ENCODE data around the gene ACTA1.

The ACTA1 gene

GRCh38 chr1:229466887-229467286, 33.0 kb upstream of the ACTA1 start:
- Histone ChIP-seq H3K27me3 (ENCODE audit: control insufficient read depth, insufficient read depth, low read length) (no peaks in the 10 kb centered on the region), H3K79me2 (no peaks in the 10 kb centered on the region), H3K4me1 (no peaks in the 10 kb centered on the region), H3K4me2 (ENCODE audit: low read length) (no peak overlapping the region), H3K9ac (no peak overlapping the region), H3K27ac (no peak overlapping the region), H2AFZ (no peak overlapping the region), H3K4me3 (ENCODE audit: low read depth, low read length) (no peak overlapping the region), H3K36me3 (ENCODE audit: control insufficient read depth, insufficient read depth, low read length) (no peaks in the 10 kb centered on the region), H3K9me3 (ENCODE audit: control insufficient read depth, low read length) (no peaks in the 10 kb centered on the region)
- TF ChIP-seq CTCF (IDR thresholded peaks at IDR 0.05), result no peak

GRCh38 chr1:229464672-229465071, 30.8 kb upstream of the ACTA1 start:
- no peak for TF ChIP-seq CTCF (IDR thresholded peaks at IDR 0.05)
- no peak overlapping the region for H3K9ac ChIP-seq
- H3K36me3 ChIP-seq (ENCODE audit: control insufficient read depth, insufficient read depth, low read length), result no peaks in the 10 kb centered on the region
- no peak overlapping the region for H3K4me2 ChIP-seq (ENCODE audit: low read length)
- H3K27ac ChIP-seq, result no peak overlapping the region
- no peak overlapping the region for H2AFZ ChIP-seq
- H3K27me3 ChIP-seq (ENCODE audit: control insufficient read depth, insufficient read depth, low read length), result no peaks in the 10 kb centered on the region
- no peaks in the 10 kb centered on the region for H3K79me2 ChIP-seq
- no peak overlapping the region for H3K4me3 ChIP-seq (ENCODE audit: low read depth, low read length)
- no peaks in the 10 kb centered on the region for H3K4me1 ChIP-seq
- no peaks in the 10 kb centered on the region for H3K9me3 ChIP-seq (ENCODE audit: control insufficient read depth, low read length)

- Histone ChIP-seq H3K27me3 (ENCODE audit: control insufficient read depth, insufficient read depth, low read length) (no peaks in the 10 kb centered on the region), H3K4me1 (no peaks in the 10 kb centered on the region), H3K9ac (no peak overlapping the region), H3K4me3 (ENCODE audit: low read depth, low read length) (no peak overlapping the region), H3K79me2 (no peaks in the 10 kb centered on the region), H2AFZ (no peak overlapping the region), H3K27ac (no peak overlapping the region), H3K36me3 (ENCODE audit: control insufficient read depth, insufficient read depth, low read length) (no peaks in the 10 kb centered on the region), H3K4me2 (ENCODE audit: low read length) (no peak overlapping the region), H3K9me3 (ENCODE audit: control insufficient read depth, low read length) (no peaks in the 10 kb centered on the region)
- no peak for TF ChIP-seq CTCF (IDR thresholded peaks at IDR 0.05)
Observed at GRCh38 chr1:229461032-229461668, 27.3 kb upstream of the ACTA1 start.

- Histone ChIP-seq H3K79me2 (no peaks in the 10 kb centered on the region), H3K9me3 (ENCODE audit: control insufficient read depth, low read length) (no peaks in the 10 kb centered on the region), H3K27ac (no peak overlapping the region), H3K4me1 (no peaks in the 10 kb centered on the region), H3K4me3 (ENCODE audit: low read depth, low read length) (no peak overlapping the region), H3K36me3 (ENCODE audit: control insufficient read depth, insufficient read depth, low read length) (no peaks in the 10 kb centered on the region), H2AFZ (no peak overlapping the region), H3K4me2 (ENCODE audit: low read length) (no peak overlapping the region), H3K27me3 (ENCODE audit: control insufficient read depth, insufficient read depth, low read length) (no peaks in the 10 kb centered on the region), H3K9ac (no peak overlapping the region)
- no peak for TF ChIP-seq CTCF (IDR thresholded peaks at IDR 0.05)
Observed at GRCh38 chr1:229459815-229460214, 25.9 kb upstream of the ACTA1 start.

- Histone ChIP-seq H3K4me3 (ENCODE audit: low read depth, low read length) (no peak overlapping the region), H3K9ac (no peak overlapping the region), H3K36me3 (ENCODE audit: control insufficient read depth, insufficient read depth, low read length) (peaks cover 2% of the 10 kb centered on the region), H3K4me1 (no peaks in the 10 kb centered on the region), H3K27ac (no peak overlapping the region), H2AFZ (no peak overlapping the region), H3K4me2 (ENCODE audit: low read length) (no peak overlapping the region), H3K27me3 (ENCODE audit: control insufficient read depth, insufficient read depth, low read length) (no peaks in the 10 kb centered on the region), H3K79me2 (no peaks in the 10 kb centered on the region), H3K9me3 (ENCODE audit: control insufficient read depth, low read length) (no peaks in the 10 kb centered on the region)
- no peak for TF ChIP-seq CTCF (IDR thresholded peaks at IDR 0.05)
Observed at GRCh38 chr1:229457436-229457835, 23.5 kb upstream of the ACTA1 start.
